NCI-H2029 (cell line): ENCODE measurements around the gene SIVA1.
"Not testable (repeated sequence)": the region's sequence is repeated elsewhere in the genome, so short reads cannot be mapped to it uniquely, and the experiment has no call there.

Experiments
- DNase-seq: peaks from one replicate; lab custom pipeline; 2025; lab: John Stamatoyannopoulos, UW

SIVA1 gene

DNA sequence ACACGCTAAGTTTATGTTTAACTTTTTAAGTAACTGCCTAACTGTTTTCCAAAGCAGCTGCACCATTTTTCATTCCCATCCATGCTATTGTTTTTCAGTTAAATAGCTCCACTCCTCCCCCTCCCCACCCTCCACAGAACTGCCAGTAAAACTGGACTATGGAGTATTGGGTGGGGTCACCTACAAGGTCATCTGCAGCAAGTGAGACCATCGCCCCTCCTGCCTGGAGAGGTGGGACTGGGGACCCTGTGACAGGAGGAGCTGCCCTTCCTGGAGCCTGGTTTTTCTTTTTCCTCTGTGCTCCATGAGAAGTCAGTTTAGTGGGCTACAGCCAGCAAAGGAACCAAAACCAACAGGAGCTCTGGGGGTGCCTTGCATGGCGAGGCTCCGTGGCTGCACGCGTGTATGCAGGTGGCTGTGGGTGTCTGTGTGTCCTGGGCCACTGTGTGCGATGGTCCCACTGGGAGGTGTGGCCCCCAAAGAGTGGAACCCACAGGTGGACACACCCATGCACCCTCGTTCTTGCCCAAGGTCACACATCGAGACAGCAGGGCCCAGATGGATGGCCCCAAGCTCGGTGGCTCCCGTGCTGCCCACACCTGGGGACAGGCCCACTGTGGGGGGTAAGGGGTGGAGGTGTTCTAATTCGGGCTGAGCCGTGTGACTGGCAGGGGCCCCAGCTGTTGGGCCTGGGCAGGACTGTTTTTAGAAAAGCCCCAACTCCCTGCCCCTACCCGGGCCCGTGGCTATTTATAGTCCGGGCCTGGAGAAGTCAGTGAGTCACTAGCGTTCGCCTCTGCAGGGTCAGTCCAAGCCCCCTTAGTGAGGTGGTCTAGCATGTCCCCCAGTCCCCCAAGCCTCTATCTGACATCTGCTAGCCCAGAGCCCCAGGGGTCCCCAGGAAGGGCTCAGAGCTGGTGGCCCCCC, 31.2 kb upstream of the SIVA1 start:
- no peak for DNase-seq

DNA sequence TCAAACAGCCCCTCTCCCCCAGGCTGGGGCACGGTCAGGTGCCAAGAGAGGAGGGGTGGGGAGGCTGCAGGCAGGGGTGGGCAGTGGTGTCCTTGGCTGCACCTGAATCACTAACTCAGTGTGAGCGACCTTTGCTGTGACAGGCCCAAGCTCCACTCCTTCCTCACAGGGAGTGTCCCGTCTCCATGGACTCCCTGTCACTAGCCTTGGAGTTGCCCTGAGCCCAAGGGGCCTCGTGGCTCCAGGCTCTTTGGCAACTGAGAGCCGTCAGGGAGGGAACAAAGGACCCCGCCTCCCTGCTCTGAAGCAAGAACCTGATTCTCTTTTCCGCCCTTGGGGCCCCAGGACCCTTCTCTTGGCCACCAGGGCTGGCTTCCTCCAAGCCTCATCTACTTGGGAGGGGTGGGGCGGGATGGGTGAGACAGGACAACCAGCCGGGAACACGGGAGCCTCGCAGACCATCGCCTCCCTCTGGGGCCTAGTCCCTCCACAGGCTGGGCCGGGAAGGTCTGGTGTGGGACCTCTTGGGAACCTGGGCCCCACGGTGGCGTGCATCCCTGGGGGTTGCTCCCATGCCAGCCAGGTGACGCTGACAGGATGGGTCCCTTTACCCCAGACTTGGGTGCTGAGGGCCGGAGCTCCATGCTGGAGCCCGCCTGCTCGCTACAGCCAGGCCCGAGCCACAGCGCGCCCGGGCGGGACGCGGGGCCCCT, 29.9 kb upstream of the SIVA1 start:
- no peak for DNase-seq

DNA sequence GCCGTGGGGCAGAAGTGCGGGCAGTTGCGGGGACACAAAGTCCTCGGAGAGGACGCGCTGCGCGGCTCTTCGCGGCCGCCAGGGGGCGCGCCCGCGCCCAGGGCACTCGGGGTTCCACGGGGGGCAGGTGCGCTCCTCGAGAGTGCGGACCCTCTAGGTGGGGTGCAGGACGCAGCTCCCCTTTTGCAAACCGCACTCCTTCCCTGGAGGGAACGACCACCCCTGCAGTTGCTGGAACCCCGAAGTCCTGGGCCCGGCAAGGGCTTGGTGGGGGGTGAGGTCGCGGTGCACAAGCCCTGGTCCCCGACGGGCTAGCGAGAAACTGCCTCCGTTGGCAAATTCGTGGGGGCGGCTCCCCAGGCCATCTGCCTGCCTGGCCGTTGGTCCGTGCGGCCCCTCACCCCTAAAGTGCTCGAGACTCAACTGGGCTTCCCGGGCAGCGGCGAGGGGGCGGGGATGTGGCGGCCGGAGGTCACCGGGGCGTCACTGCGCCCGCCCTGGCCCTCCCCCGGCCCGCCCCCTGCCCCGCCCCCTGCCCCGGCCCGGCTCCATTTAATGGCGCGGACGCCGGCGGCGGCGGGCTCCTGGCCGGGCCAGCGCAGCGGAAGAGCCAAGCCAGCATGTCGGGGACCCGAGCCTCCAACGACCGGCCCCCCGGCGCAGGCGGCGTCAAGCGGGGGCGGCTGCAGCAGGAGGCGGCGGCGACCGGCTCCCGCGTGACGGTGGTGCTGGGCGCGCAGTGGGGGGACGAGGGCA, 29.1 kb upstream of the SIVA1 start, which contains the start of gene ADSS1:
TSS of gene ADSS1 (plus strand) at position 579 of the 756 bp plus-strand sequence. CDS start at position 621, 42 bp downstream.
- DNase-seq = peak; percentile 6

DNA sequence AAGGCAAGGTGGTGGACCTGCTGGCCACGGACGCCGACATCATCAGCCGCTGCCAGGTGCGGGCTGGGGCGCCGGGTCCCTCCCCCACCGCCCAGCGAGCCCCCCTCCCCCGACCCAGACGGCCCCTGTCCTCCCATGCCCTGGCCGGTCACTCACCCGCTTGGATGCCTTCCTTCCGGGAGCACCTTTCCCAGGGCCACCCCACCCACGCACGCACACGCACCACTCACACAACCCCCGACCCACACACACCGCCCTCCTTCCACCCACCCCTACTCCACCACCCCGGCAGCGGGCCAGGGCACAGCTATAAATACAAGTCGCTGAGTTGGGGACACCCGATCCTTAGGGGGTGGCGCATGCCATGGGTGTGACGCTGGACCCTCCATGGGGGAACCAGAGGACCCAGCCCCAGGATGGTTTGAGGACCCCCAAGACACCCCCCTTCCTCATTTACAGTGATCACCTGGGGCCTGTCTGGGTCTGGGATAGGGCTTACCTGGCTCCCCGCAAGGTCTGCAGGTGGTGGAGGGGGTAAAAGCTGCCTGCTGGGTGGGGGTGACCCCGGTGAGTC, 28.5 kb upstream of the SIVA1 start:
- DNase-seq = no peak

DNA sequence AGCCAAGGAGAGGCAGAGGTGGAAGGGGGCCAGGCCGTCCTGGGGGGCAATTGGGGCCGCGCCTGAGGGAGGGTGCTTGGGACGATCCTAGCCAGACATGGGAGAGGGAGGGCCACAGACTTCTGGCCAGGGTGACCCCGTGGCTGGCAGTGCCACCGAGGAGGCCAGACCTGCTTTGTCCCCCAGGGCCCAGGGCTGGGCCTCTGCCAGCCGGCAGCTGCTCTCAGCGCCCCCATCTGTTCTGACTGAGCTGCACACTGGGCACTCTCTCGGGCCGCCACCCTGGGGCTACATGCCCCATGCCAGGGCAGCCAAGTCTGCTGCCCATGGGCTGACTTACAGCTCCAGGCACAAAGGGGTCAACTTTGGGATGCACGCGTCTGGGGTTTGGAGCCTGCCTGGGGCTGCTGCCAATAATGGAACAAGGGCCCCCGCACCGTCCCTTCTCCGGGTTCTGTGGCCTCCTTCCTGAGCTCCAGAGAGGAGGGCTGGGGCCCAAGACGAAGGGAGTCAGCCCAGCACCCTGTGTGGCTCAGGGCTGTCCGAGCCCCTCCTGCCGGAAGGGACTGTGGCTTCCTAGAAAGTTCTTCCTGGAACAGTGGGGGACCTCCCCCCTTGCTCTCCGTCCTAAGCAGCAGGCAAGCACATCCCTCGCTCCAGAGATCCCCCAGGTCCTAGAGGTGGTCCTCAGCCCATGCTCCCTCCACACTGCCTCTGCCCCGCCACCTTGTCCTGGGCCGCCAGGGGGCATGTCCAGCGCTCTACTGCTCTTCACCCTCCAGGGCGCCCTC, 27.8 kb upstream of the SIVA1 start:
- no peak for DNase-seq

DNA sequence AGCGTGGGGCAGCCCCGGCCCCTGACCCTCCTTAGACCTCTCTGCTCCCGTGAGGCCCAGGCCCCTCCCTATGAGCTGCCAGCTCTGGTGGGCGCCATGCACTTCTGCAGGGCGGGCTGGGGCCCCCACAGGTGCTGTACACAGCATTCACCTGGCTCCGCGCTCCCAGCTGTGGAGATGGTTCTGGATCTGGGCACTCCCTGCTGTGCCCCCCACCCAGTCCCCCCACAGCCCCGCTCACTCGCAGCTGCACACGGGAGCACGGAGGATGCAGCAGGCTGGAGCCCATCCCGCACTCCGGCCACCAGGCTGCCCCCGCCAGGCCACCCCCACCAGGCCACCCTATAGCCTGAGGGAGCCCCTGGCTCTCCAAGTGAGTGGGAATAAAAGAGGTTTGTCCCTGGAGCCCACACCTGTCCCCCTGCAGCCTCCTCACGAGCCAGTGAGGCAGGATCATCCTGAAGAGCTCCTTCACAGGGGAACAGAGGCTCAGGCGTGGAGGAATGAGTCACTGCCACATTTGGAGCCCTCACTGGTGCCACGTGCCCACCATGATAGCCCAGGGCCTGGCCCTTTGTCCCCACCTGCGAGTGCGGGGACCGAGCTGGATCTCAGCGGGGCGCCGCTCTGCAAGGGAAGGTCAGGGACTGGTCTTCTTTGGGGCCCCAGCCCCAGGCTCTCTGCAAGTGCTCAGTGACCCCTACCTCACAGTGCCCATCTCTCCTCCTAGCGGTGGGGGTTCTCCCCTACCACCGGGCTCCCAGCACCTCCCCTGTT, 27.0 kb upstream of the SIVA1 start:
- no peak for DNase-seq

DNA sequence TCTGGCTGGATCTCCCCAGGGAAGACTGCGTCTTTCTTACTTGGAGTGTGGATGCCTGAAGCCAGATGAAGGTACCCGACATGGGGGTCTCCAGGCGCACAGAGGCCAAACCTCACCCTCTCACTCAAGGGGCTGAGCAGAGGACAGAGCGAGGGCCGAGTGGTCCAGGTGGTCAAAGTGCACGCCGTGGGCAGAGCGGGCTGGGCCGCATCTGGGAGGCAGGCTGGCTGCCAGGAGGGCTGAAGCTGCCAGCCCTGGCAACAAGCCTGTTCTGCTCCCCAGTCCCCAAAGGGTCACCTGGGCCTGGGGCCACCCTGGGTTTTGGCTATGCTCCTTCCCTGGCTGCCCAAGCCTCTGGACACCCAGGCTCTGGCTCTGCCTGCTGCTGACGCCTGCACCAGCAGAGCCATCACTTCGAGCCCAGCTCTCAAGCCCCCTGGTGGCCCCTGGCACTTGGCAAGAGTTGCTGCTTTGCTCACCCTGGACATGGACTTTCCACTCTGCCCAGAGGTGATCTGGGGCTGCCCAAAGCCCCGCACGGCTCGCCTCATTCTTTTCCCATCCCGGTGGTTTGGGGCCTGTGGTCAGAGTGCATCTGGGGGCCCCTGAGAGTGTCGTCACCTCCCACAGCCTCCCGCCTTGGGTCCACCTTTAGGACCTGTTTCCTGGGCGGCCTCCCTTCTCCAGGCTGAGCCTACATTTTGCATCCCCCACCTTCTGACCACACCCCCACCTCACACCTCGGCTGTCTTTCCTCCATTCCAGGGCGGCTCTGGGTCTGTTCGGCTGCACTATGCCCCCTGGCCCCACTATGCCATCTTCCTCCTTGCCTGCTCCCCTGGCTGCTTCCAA, 26.1 kb upstream of the SIVA1 start:
- no peak for DNase-seq

DNA sequence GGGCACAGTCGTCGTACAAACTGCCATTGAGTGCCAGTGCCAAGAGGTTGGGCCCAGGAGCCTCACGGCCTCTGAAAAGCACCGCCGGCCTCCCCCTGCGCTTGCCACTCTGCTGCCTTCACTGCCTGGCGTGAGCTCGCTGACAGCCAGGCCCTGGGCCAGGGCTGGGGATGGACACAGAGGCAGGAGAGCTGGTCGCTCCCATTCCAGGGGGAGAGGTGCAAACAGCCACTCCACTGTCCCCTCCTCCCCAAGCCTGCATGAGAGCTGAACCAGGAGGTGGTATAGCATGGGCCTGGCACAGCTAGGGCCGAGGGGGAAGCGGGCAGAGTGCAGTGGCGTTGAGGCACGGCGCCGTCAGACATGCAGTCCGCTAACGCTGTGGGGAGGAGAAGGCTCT, 24.3 kb upstream of the SIVA1 start:
- no peak for DNase-seq

DNA sequence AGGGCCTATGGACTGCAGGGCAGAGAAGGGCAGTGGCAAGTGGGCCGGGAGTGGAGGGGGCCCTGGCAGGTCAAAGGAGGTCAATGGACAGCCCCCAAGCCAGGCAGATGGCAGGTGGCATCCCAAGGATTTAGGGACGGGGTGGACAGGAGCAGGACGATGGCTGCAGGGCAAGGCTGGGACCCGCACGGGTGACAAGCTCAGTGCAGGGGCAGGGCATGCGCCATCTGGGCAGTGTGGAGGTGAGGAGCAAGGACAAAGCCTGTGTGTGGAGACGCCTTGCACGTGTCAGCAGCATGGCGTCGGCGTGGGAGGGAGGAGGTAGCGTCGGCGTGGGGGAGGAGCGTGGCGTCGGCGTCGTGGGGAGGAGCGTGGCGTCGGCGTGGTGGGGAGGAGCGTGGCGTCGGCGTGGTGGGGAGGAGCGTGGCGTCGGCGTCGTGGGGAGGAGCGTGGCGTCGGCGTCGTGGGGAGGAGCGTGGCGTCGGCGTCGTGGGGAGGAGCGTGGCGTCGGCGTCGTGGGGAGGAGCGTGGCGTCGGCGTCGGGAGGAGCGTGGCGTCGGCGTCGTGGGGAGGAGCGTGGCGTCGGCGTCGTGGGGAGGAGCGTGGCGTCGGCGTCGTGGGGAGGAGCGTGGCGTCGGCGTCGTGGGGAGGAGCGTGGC, 23.6 kb upstream of the SIVA1 start:
- DNase-seq = not testable (repeated sequence)

DNA sequence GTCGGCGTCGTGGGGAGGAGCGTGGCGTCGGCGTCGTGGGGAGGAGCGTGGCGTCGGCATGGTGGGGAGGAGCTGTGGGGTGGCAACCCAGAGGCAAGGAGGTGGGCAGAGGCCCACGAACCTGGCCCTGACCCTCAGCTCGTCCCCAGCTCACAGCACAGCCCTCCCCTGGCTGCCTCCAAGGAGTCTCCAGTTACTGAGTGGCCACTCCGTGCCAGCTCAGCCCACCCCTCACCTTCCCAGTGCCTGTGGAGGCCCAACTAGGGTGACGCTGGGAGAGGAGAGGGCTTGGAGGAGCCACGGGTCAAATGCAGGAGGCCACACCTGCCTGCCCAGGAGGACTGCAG, 23.1 kb upstream of the SIVA1 start:
- no peak for DNase-seq

DNA sequence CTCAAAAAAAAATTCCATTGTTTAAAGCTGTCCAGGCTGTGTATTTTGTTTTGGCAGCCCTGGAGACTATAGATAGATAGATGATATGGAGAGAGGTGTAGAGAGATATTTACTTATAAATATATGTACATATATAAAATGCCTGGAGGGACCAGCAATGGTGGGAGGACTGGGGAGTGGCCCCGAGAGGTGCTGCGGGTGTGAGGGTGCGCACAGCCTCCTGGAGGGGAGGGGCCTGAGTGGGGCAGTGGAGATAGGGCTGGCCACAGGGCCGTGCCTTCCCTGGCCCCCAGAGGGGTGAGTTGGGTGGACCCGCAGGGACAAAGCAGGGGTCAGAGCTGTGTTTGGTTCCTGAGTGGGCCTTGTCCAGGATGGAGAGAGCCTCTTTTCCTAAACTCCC, 22.5 kb upstream of the SIVA1 start:
- DNase-seq = no peak

DNA sequence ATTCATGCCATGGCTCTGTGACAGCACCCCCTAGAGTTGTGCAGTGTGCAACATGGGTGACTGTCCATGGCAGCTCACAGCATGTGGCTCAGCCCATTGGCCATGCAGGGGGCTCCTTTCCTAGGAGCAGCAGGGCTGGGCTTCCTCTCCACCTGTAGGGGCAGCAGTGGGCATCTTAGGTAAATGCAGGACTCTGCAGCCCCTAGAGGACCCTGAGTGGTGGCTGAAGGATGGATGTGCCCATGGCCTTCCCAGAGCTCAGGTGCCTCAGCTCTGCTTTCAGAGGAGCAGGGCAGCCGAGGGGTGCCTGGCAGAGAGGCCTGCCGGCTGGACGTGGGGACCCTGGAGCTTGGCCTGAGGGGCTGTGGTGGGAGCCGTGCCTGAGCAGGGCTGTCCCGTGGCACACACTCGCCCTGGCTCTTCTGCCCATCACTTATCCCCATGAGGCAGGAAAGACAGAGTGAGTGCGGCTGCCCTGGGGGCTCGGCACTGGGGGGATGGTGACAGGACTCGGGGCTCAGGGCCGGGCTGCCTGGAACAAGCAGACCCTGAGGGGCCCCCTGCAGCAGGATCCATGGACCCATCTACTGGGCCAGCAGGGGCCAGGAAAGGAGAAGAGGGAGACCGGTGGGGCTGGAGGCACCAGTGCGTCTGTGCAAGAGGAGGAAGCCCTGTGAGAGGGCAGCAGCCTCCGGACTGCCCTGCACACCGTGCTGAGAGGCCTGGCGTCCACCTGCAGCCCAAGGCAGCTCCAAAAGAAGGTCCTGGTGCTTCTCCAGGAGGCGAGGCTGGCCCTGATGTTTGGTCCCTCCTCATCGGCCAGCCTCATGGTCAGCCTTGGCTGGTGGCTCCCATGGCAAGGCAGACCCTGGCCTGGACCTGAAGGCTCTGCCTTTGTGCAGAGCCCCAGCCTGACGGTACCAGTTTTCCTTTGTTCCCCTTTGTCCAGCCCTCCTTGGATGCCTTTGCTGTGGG, 21.3 kb upstream of the SIVA1 start:
- no peak for DNase-seq

DNA sequence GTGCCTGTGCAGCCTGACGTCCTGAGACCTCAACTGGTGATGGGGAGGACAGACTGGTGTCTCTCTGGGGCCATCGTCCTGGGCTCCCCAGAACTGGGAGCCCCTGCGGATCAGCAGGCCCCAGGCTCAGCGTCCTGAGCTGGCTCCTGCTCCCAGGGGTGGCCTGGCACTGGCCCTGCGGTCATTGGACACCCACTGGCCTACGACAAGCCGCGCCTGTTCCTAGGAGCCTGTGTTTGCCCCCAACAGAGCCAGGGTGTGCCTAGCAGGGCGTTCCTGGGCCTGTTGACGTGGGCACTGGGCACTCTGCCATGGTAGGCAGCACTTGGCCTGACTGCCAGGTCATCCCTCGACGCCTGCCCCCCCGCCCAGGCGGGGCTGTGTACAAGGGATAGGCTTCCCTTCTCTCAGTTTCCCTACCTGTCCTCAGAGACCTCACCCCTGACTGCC, 20.6 kb upstream of the SIVA1 start:
- DNase-seq = peak; percentile 33

DNA sequence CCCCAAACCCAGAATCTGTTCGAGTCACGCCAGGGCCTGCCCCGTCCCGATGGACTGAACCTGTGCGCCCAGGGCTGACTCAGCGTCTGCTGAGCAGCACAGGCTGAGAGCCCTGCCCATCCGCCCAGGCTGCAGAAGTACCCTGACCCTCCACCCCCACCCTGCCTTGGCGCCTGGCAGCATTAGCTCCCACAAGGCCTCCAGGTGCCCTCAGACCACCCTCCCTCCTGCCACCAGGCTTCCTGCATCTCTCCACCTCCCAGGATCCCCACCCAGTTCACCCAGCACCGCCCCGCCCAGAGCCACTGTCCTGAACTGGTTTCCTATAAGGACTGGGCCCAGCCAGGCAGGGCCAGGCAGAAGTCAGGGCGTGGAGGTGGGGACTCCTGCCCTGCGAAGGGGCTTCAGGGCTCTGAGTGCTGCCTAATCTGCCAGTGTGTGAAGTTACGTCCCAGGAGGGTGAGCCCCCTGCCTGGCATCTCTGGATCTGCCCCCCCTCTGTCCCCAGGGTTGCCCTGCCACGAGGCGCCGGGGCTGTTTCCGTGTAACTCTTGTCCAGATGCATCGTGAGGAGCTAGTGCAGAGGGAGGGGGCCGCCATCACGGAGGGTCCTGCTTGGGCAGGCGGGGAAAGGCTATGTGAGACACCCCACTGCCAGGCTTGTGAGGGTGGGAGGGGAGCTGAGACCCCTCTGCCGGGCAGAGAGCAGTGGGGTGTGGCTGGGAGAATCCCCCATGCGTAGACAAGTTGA, 19.8 kb upstream of the SIVA1 start:
- no peak for DNase-seq

DNA sequence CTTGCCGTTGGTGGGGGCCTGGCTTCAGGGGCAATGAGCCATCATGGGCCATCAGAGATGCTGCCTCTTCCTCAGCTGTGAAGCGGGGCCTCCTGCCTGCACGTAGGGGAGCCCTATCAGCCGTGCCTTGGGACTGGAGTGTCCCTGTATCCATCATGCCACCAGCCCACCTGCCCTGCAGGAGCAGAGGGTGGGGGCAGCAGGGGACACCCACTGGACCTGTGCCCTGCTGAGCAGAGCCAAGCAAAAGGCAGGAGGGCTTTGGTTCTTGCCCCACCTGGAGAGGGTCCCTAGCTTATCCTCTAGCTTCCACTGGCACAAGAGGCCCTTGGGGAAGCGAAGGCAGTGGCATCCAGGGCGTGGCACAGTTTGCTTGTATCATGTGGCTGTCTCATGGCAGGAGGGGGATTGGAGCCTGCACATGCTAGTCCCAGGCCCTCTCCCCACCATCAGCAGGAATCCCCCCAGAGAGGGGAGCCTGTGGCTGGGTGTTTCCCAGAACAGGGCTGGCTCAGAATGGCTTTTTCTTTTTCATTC, 18.8 kb upstream of the SIVA1 start:
- no peak for DNase-seq

DNA sequence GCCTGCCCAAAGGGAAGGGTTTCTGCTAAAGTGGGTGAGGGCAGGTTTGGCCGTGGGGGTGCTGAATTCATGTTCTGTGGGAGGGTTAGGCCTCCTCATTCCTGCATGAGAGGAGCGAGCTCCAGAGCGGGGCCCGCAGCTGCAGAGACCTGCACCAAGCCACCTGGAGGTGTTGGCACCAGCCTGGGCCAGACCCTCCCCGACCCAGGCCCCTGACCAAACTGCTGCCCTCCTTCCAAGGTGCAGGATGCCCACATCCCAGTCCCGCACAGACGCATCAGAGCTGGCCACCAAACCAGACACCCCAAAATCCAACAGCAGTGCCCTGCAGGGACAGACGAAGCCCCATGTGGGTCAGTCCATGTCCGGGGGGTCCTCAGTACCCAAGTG, 18.4 kb upstream of the SIVA1 start:
- DNase-seq = no peak
